Measurements from ENCODE around the gene KIF21B. TPM values are rescaled to one million over a fixed set of nuclear protein-coding genes. Genes with fewer than 3 reads are reported as not detected.

The KIF21B gene
- total RNA-seq, 4 donors from 2014 or later = 3.2 to 40.4 (median 22.7) TPM

GRCh38 chr1:200992382-200993048 is 31.0 kb downstream of the KIF21B start:
- intact Hi-C loops (cut with DNase I; ENCODE audit: low total_unique reads) (no loop called here), in situ Hi-C loops (cut with MboI; ENCODE audit: low pct_ligation_motif_present in 1 of 4, low pct_unique_long_range_greater_than_20kb in 1 of 4, low sequenced_read_pairs in 3 of 4) (loop anchor here in 1 of 4 donors (25.0 kb wide), 1 partner anchor 120 kb away; the partner anchor contains the start of gene CACNA1S)
- Histone ChIP-seq H3K27ac (no peak overlapping the region), H3K4me3 (no peak overlapping the region), H3K27me3 (no peaks in the 10 kb centered on the region), H3K9me3 (no peaks in the 10 kb centered on the region), H3K4me1 (peaks cover 0 to 12% (median 8%) of the 10 kb centered on the region in 4 donors), H3K36me3 (no peaks in the 10 kb centered on the region)
- no peak for DNase-seq
- 49% methylated on average over 4 of the region's 4 CpGs; no CpG with 5 or more reads in 1 of the 2 donors for WGBS, 2 donors (ENCODE audit: low coverage in 1 of 2)
- no peak for TF ChIP-seq CTCF (IDR thresholded peaks at IDR 0.05)
- no peak for TF ChIP-seq EP300 (IDR thresholded peaks at IDR 0.05; ENCODE audit: low read depth)
- no peak for TF ChIP-seq POLR2AphosphoS5 (IDR thresholded peaks at IDR 0.05)
- TF ChIP-seq POLR2A (IDR thresholded peaks at IDR 0.05) = no peak

DNA sequence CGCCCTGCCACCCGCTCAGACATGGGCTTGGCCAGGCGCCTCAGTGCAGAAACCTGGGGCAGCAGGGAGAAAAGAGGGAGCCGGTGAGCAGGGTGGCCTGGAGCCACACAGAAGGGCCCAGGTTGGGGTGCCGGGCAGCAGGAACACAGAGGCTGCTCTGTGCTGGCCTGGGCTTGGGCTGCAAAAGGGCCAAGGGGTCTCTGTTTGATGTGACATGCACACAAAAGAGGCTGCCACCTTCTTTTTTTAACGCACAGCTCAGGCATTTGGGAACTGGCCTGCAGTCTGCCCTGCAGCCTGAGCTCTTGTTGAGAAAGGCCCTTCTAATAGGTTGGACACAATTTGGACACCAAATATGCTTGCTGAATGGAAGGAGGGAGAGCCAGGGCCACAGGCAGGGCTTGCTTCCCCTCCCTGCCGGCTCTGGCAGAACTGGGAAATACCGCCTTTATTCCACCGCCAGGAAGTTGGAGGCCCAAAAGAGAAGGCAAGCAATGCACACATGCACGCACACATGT is 32.4 kb downstream of the KIF21B start:
- intact Hi-C loops (cut with DNase I; ENCODE audit: low total_unique reads) (no loop called here), in situ Hi-C loops (cut with MboI; ENCODE audit: low pct_ligation_motif_present in 1 of 4, low pct_unique_long_range_greater_than_20kb in 1 of 4, low sequenced_read_pairs in 3 of 4) (loop anchor here in 1 of 4 donors (25.0 kb wide), 1 partner anchor 121 kb away; the partner anchor contains the start of gene CACNA1S)
- Histone ChIP-seq H3K27me3 (no peaks in the 10 kb centered on the region), H3K4me3 (no peak overlapping the region), H3K9me3 (no peaks in the 10 kb centered on the region), H3K27ac (no peak overlapping the region), H3K36me3 (no peaks in the 10 kb centered on the region), H3K4me1 (peaks cover 0 to 12% (median 8%) of the 10 kb centered on the region in 4 donors)
- TF ChIP-seq EP300 (IDR thresholded peaks at IDR 0.05; ENCODE audit: low read depth) (no peak), POLR2AphosphoS5 (IDR thresholded peaks at IDR 0.05) (no peak), CTCF (IDR thresholded peaks at IDR 0.05) (no peak), POLR2A (IDR thresholded peaks at IDR 0.05) (no peak)
- DNase-seq = no peak
- WGBS, 2 donors (ENCODE audit: low coverage in 1 of 2) = 90% methylated on average over 10 of the region's 10 CpGs; no CpG with 5 or more reads in 1 of the 2 donors

DNA sequence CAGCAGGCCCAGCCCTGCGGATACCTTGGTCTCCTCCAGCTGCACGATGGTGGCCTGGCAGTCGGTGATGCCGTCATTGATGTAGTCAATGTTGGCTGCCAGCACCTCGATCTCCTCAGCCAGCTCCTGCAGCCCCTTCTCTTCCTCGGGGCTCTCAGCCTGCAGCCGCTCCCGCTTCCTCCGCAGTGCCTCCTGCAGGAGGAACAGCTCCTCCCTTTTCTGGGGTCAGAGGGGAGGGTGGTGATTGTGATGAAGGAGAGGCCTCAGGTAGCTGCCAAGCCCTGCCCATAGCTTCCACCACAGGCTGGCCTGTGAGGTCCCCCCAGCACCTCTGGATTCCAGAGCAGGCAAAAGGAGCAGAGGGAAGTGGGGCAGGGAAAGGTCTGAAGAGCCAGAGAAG is 33.4 kb downstream of the KIF21B start:
- intact Hi-C loops (cut with DNase I; ENCODE audit: low total_unique reads) (no loop called here), in situ Hi-C loops (cut with MboI; ENCODE audit: low pct_ligation_motif_present in 1 of 4, low pct_unique_long_range_greater_than_20kb in 1 of 4, low sequenced_read_pairs in 3 of 4) (loop anchor here in 1 of 4 donors (25.0 kb wide), 1 partner anchor 122 kb away; the partner anchor contains the start of gene CACNA1S)
- H3K9me3 ChIP-seq = no peaks in the 10 kb centered on the region
- WGBS, 2 donors (ENCODE audit: low coverage in 1 of 2) = 92 to 100% methylated on average over 1 to 9 of the region's 9 CpGs
- H3K4me3 ChIP-seq = no peak overlapping the region
- DNase-seq = no peak
- H3K27ac ChIP-seq = no peak overlapping the region
- no peaks in the 10 kb centered on the region for H3K27me3 ChIP-seq
- H3K4me1 ChIP-seq = peaks cover 0 to 12% (median 8%) of the 10 kb centered on the region in 4 donors
- TF ChIP-seq CTCF (IDR thresholded peaks at IDR 0.05) (no peak), POLR2A (IDR thresholded peaks at IDR 0.05) (no peak), POLR2AphosphoS5 (IDR thresholded peaks at IDR 0.05) (no peak)
- H3K36me3 ChIP-seq = no peaks in the 10 kb centered on the region

DNA sequence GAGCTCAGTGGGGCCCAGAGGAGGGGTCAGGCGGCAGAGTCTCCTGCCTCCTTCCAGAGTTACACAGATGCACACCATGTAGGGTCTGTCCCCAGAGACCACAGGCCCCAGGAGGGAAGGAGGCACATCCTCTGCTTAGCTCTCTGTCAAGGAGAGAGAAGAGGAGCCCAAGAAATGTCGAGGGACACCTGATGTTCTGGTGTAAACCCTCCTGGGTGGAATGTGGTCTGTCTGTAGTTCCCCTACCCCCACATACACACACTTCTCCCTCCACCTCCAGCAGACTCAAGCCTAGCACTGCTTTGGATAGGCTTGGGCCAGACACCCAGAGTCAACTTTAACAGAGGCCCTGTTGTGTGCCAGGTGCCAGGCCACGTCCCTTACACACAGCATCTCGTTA is 34.2 kb downstream of the KIF21B start:
- intact Hi-C loops (cut with DNase I; ENCODE audit: low total_unique reads) = no loop called here
- Histone ChIP-seq H3K27ac (no peak overlapping the region), H3K4me3 (no peak overlapping the region), H3K36me3 (no peaks in the 10 kb centered on the region), H3K27me3 (no peaks in the 10 kb centered on the region), H3K9me3 (no peaks in the 10 kb centered on the region), H3K4me1 (peaks cover 0 to 12% (median 8%) of the 10 kb centered on the region in 4 donors)
- no peak for TF ChIP-seq EP300 (IDR thresholded peaks at IDR 0.05; ENCODE audit: low read depth)
- TF ChIP-seq CTCF (IDR thresholded peaks at IDR 0.05) = no peak
- no peak for TF ChIP-seq POLR2AphosphoS5 (IDR thresholded peaks at IDR 0.05)
- TF ChIP-seq POLR2A (IDR thresholded peaks at IDR 0.05) = no peak
- 79% methylated on average over 4 of the region's 4 CpGs; no CpG with 5 or more reads in 1 of the 2 donors for WGBS, 2 donors (ENCODE audit: low coverage in 1 of 2)
- in situ Hi-C loops (cut with MboI; ENCODE audit: low pct_ligation_motif_present in 1 of 4, low pct_unique_long_range_greater_than_20kb in 1 of 4, low sequenced_read_pairs in 3 of 4) = loop anchor here in 1 of 4 donors (25.0 kb wide), 1 partner anchor 123 kb away; the partner anchor contains the start of gene CACNA1S
- no peak for DNase-seq
